ENCODE measurements around the gene ZC3H7A. TPM values are rescaled to one million over a fixed set of nuclear protein-coding genes. Genes with fewer than 3 reads are reported as not detected.

ZC3H7A gene
- total and polyA plus RNA-seq, 2 of the 13 experiments (the other 11 are each of a cell fraction or from before 2014, with no cell fraction given), result 29.2 to 36.8 TPM

DNA sequence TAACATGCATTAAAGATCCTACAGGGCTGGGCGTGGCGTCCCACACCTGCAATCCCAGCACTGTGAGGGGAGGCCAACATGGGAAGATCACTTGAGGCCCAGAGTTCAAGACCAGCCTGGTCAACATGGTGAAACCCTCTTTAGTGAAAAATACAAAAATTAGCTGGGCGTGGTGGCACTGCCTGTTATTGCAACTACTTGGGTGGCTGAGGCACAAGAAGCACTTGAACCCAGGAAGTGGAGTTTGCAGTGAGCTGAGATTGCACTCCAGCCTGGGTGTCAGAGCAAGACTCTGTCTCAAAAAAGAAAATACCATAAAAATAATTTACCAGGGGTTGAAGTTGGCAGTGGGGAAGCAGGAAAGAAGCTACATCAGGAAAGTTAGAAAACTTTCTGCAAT, 67.3 kb downstream of the ZC3H7A start:
- peaks cover 48% of the 10 kb centered on the region for H3K4me1 ChIP-seq (ENCODE audit: insufficient read depth, low read length)
- H3K4me2 ChIP-seq (ENCODE audit: low read depth, low read length), result no peak overlapping the region
- ATAC-seq (no peak), DNase-seq (ENCODE audit: low spot score) (no peak), FAIRE-seq (no peak)
- no peak overlapping the region for H2AFZ ChIP-seq (ENCODE audit: low read length)
- no peak overlapping the region for H3K27ac ChIP-seq (ENCODE audit: extremely low read length, insufficient read depth, low read length)
- TF ChIP-seq ZFP82 (CRISPR knock-in tag; IDR thresholded peaks at IDR 0.05; ENCODE audit: borderline replicate concordance) (no peak), ZNF354B (CRISPR knock-in tag; IDR thresholded peaks at IDR 0.05) (0 out of 2 replicates have a peak, but pooled peaks have one; percentile 23), DMAP1 (CRISPR knock-in tag; IDR thresholded peaks at IDR 0.05) (no peak), CENPX (CRISPR knock-in tag; IDR thresholded peaks at IDR 0.05) (no peak), SKI (IDR thresholded peaks at IDR 0.05; ENCODE audit: partially characterized antibody) (no peak)
- in situ Hi-C loops (cut with HindIII; ENCODE audit: extremely low pct_ligation_motif_present, low pct_unique_long_range_greater_than_20kb), result no loop called here
- H3K9me3 ChIP-seq (ENCODE audit: low read length), result no peaks in the 10 kb centered on the region
- H3K27me3 ChIP-seq (ENCODE audit: control insufficient read depth in 1 of 2, insufficient read depth in 2 of 2, low read length in 2 of 2), result no peaks in the 10 kb centered on the region
- H3K36me3 ChIP-seq (replicated peaks in 1 of 2; ENCODE audit: control insufficient read depth in 1 of 2, insufficient read depth in 2 of 2, low read length in 2 of 2), result peaks cover 40 to 87% of the 10 kb centered on the region in 2 experiments
- no peak overlapping the region for H3K9ac ChIP-seq (ENCODE audit: insufficient read depth, low read depth, low read length)
- ChIA-PET POLR2A (interaction anchor here (1.6 to 3.4 kb wide), 2 partner anchors 13 to 186 kb away, joined by 3 to 13 read pairs; partner anchors contain the start of genes GSPT1 and TXNDC11), CTCF (ENCODE audit: low intra/inter-chr PET ratio, low total read pairs) (no interaction called here)
- no peak overlapping the region for H3K4me3 ChIP-seq (replicated peaks in 1 of 3; ENCODE audit: insufficient read depth in 1 of 3, low read depth in 2 of 3, low read length in 3 of 3)
- intact Hi-C loops (cut with micrococcal nuclease; ENCODE audit: unreplicated experiment), result no loop called here
- WGBS (ENCODE audit: low lambda C conversion rate), result 97% methylated on average over 3 of the region's 3 CpGs
- H3K79me2 ChIP-seq (ENCODE audit: insufficient read depth, low read length), result peaks cover 40% of the 10 kb centered on the region
- BruUV-seq (replicated peaks), result no TSS peak
- peaks cover 2% of the 10 kb centered on the region for H4K20me1 ChIP-seq (ENCODE audit: insufficient read depth, low read length)

DNA sequence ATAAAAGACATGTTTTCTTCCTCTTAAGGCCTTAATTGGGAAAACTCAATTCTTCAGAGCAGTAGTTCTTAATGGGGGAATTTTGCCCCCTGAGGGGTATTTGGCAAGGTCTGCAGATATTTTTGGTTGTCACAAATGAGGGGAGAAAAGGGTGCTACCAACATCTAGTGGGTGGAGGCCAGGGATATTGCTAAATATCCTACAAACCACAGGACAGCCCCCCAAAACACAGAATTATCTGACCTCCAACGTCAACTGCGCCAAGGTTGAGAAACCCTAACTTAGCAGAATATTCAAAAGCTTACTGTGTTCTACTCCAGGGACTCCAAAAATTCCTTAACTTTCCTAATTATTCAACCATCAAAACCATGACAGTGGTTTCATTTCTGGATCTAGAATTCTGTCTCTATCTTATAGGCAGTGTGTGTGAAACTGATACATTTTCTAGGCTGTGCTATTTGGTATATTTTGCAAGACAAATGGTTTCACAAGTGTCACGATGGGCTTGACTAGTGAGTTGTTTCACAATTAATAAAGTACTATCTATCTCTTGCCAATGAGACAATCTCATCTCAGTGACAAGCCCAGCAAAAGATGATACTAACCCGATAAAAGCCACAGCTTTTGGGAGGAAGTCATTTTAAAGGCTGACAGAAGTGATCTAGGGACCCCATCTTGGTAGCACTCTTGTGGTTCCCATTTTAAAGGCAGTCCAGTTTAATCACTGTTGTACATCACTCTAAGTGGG, 69.1 kb downstream of the ZC3H7A start:
- CTCF ChIA-PET (ENCODE audit: low intra/inter-chr PET ratio, low total read pairs), result no interaction called here
- Histone ChIP-seq H4K20me1 (ENCODE audit: insufficient read depth, low read length) (peaks cover 2% of the 10 kb centered on the region), H2AFZ (ENCODE audit: low read length) (no peak overlapping the region), H3K9ac (ENCODE audit: insufficient read depth, low read depth, low read length) (no peak overlapping the region), H3K4me3 (replicated peaks in 1 of 3; ENCODE audit: insufficient read depth in 1 of 3, low read depth in 2 of 3, low read length in 3 of 3) (no peak overlapping the region), H3K79me2 (ENCODE audit: insufficient read depth, low read length) (peaks cover 38% of the 10 kb centered on the region), H3K9me3 (ENCODE audit: low read length) (no peaks in the 10 kb centered on the region), H3K27ac (ENCODE audit: extremely low read length, insufficient read depth, low read length) (no peak overlapping the region), H3K4me1 (ENCODE audit: insufficient read depth, low read length) (peaks cover 47% of the 10 kb centered on the region), H3K4me2 (ENCODE audit: low read depth, low read length) (no peak overlapping the region), H3K36me3 (replicated peaks in 1 of 2; ENCODE audit: control insufficient read depth in 1 of 2, insufficient read depth in 2 of 2, low read length in 2 of 2) (peaks cover 44 to 91% of the 10 kb centered on the region in 2 experiments), H3K27me3 (ENCODE audit: control insufficient read depth in 1 of 2, insufficient read depth in 2 of 2, low read length in 2 of 2) (no peaks in the 10 kb centered on the region)
- BruUV-seq (replicated peaks), result no TSS peak
- no peak for ATAC-seq
- no peak for FAIRE-seq
- 98% methylated on average over 4 of the region's 4 CpGs for WGBS (ENCODE audit: low lambda C conversion rate)
- in situ Hi-C loops (cut with HindIII; ENCODE audit: extremely low pct_ligation_motif_present, low pct_unique_long_range_greater_than_20kb) (no loop called here), intact Hi-C loops (cut with micrococcal nuclease; ENCODE audit: unreplicated experiment) (no loop called here)
- TF ChIP-seq ZNF878 (CRISPR knock-in tag; IDR thresholded peaks at IDR 0.05) (no peak), HNRNPK (IDR thresholded peaks at IDR 0.05; ENCODE audit: low read depth, low read length, poor library complexity, severe bottlenecking) (peak; percentile 9), ZNF484 (CRISPR knock-in tag; IDR thresholded peaks at IDR 0.05; ENCODE audit: borderline replicate concordance, low read depth) (no peak), NCOA1 (CRISPR knock-in tag; IDR thresholded peaks at IDR 0.05) (no peak), MYC (CRISPR knock-in tag; IDR thresholded peaks at IDR 0.05; ENCODE audit: borderline replicate concordance) (no peak), ZBTB3 (CRISPR knock-in tag; IDR thresholded peaks at IDR 0.05; ENCODE audit: borderline replicate concordance, low read depth) (no peak)
- DNase-seq (ENCODE audit: low spot score), result no peak
- POLR2A ChIA-PET, result interaction anchor here (3.4 kb wide), 1 partner anchor 15 kb away, joined by 13 read pairs; the partner anchor contains the start of gene TXNDC11

Data from HepG2 (cell line).